ENCODE data around the gene PADI3.

Gene PADI3

GRCh38 chr1:17244821-17245740 is 3.8 kb upstream of the PADI3 start:
- no peak for DNase-seq

GRCh38 chr1:17245816-17246325 is 3.0 kb upstream of the PADI3 start:
- no peak for DNase-seq

GRCh38 chr1:17246971-17247370 is 1.9 kb upstream of the PADI3 start:
- DNase-seq, result no peak

GRCh38 chr1:17250601-17251000 is 1.7 kb downstream of the PADI3 start:
- no peak for DNase-seq

GRCh38 chr1:17251246-17251645 is 2.3 kb downstream of the PADI3 start:
- no peak for DNase-seq

- no peak for DNase-seq
Measured at GRCh38 chr1:17251701-17252376, 2.9 kb downstream of the PADI3 start.

GRCh38 chr1:17255336-17255735 is 6.4 kb downstream of the PADI3 start:
- no peak for DNase-seq

GRCh38 chr1:17258116-17258757 is 9.3 kb downstream of the PADI3 start:
- no peak for DNase-seq

- no peak for DNase-seq
Measured at GRCh38 chr1:17258758-17259130, 9.8 kb downstream of the PADI3 start.

- no peak for DNase-seq
Measured at GRCh38 chr1:17259233-17259873, 10.5 kb downstream of the PADI3 start.

GRCh38 chr1:17260264-17260663 is 11.4 kb downstream of the PADI3 start:
- DNase-seq, result no peak

GRCh38 chr1:17260738-17261137 is 11.8 kb downstream of the PADI3 start:
- no peak for DNase-seq

- no peak for DNase-seq
Measured at GRCh38 chr1:17263936-17264335, 15.0 kb downstream of the PADI3 start.

GRCh38 chr1:17264470-17264869 is 15.6 kb downstream of the PADI3 start:
- DNase-seq, result no peak

GRCh38 chr1:17265162-17265561 is 16.3 kb downstream of the PADI3 start:
- DNase-seq, result no peak

GRCh38 chr1:17265950-17266349 is 17.1 kb downstream of the PADI3 start:
- DNase-seq, result no peak

- DNase-seq, result no peak
Measured at GRCh38 chr1:17270891-17271765, 22.2 kb downstream of the PADI3 start.

GRCh38 chr1:17272066-17272465 is 23.2 kb downstream of the PADI3 start:
- DNase-seq, result no peak

GRCh38 chr1:17272646-17273045 is 23.7 kb downstream of the PADI3 start:
- no peak for DNase-seq

GRCh38 chr1:17273096-17273495 is 24.2 kb downstream of the PADI3 start:
- no peak for DNase-seq

- DNase-seq, result no peak
Measured at GRCh38 chr1:17274186-17275170, 25.6 kb downstream of the PADI3 start.
